HG02759 (cell line): ENCODE measurements around the gene PLCB3.
"Not testable (repeated sequence)": the region's sequence is repeated elsewhere in the genome, so short reads cannot be mapped to it uniquely, and the experiment has no call there.

Source experiments
- ATAC-seq: cut with Tn5 transposase; IDR thresholded peaks from one replicate; pipeline ENCODE4 v1.9.1; 2021; ENCODE audit warnings: mild to moderate bottlenecking, moderate library complexity; ENCODE audit not compliant: unreplicated experiment

Gene PLCB3

GRCh38 chr11:64303109-64304031 is 52.0 kb downstream of the PLCB3 start:
- ATAC-seq: no peak

- no peak for ATAC-seq
Measured at GRCh38 chr11:64304032-64304315, 52.6 kb downstream of the PLCB3 start.

DNA sequence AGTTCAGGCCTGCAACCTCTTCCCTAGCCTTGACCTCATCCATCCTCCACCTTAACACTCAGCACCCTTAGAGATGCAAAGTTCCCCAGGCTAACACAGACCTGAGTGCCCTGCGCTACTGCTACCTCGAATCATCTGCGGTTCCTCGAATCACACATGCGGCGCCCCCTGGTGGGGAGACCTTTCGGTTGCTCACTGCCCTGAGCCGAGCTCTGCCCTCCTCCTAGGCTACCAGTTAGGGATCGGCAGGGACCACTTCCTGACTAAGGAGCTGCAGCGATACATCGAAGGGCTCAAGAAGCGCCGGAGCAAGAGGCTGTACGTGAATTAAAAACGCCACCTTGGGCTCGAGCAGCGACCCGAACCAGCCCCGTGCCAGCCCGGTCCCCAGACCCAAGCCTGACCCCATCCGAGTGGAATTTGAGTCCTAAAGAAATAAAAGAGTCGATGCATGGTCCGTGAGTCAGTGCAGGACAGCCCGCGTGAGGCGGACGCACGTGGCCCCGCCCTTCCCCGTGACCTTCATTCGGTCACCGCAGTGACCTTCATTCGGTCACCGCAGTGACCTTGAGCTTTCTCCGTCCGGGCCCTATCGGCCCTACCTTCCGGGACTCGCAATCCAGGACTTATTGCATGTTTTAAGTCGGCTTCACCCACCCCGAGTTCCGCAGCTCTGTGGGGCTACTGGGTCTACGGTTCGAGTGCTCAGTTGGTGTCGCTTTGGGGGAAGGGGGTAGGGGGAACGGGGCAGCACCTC is 53.2 kb downstream of the PLCB3 start:
- ATAC-seq: peak; percentile 27

GRCh38 chr11:64305075-64305690 is 53.9 kb downstream of the PLCB3 start, which contains the start of gene ESRRA:
ESRRA (plus strand) TSS chr11:64305524; CDS start chr11:64307180, 1,656 bp downstream.
- peak; percentile 75 for ATAC-seq

DNA sequence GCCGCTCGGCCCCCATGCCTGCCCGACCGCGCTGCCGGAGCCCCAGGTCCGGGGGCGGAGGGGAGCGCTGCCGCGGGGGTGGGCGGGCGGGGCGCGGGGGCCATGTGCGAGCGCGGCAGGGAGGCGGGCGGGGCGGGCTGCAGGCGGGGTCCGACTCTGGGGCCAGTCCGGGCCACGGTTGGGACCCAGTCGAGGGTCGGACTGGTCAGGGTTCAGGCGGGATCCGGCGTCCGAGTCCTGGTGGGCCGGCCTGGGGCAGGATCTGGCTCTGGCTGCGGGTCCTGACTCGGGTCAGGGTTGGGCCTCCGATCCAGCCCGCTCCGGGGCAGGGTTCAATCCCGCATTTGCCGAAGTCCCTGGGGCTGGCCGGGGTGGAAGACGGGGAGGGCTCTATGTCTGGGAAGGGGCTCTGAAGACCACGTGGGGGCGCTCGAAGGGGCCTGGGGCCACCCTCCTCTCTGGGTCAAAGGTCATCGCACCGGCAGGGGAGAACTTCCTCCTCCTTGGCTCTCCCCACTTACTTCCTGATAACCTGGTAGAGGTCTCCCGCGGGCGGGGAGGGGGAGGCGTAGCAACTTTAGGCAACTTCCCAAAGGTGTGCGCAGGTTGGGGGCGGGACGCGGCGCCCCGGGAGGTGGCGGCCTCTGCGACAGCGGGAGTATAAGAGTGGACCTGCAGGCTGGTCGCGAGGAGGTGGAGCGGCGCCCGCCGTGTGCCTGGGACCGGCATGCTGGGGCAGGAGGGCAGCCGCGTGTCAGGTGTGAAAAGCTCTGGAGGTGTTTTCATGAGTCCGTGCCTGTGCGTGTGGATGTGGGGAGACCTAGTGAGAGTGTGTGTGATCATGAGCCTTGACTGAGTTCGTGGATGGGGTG is 54.6 kb downstream of the PLCB3 start:
- ATAC-seq: peak; percentile 23

DNA sequence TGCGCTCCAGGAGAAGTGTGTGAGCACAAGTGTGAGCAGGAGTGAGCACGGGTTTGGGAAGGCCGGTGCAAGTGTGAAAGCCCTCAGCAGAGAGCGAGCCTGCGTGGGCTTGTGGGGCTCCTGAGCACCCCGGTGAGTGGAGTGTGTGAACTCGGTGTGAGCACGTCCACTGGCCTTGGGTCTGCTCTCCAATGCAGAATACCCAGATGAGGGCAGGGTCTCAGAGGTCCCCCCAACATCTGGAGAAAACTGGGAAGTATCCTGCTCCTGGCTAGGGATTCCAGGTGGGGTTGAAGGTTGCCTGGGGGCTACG is 55.2 kb downstream of the PLCB3 start:
- no peak for ATAC-seq

DNA sequence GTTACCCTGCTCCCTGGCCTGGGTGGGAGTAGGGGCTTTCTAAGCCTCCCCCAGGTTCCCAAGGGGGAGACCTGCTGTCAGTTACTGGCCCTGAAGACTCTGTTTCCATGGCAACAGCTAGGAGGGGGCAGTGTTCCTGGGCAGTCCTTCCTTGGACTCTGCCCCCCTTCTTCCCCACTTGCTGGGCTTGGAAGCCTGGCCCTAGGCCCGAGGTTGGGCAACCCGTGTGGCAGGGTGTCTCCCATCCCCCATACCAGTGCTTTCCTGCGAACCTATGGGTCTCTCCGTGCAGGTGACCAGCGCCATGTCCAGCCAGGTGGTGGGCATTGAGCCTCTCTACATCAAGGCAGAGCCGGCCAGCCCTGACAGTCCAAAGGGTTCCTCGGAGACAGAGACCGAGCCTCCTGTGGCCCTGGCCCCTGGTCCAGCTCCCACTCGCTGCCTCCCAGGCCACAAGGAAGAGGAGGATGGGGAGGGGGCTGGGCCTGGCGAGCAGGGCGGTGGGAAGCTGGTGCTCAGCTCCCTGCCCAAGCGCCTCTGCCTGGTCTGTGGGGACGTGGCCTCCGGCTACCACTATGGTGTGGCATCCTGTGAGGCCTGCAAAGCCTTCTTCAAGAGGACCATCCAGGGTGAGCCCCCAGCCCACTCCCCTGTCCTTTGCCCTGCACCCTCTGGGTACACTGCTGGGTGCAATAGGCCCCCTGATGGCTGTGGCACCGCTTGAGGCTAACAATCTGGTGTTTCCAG is 55.7 kb downstream of the PLCB3 start:
- ATAC-seq: no peak

DNA sequence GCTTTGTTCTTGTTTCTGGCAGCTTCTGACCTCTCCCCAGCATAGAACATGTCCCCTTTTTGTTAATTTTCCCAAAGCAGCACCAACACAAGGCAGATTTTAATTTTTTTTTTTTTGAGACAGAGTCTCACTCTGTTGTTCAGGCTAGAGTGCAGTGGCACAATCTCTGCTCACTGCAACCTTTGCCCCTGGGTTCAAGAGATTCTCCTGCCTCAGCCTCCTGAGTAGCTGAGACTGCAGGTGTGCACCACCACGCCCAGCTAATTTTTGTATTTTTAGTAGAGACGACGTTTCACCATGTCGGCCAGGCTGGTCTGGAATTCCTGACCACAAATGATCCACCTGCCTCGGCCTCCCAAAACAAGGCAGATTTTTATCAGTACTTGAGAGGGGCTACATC is 56.5 kb downstream of the PLCB3 start:
- ATAC-seq: not testable (repeated sequence)

DNA sequence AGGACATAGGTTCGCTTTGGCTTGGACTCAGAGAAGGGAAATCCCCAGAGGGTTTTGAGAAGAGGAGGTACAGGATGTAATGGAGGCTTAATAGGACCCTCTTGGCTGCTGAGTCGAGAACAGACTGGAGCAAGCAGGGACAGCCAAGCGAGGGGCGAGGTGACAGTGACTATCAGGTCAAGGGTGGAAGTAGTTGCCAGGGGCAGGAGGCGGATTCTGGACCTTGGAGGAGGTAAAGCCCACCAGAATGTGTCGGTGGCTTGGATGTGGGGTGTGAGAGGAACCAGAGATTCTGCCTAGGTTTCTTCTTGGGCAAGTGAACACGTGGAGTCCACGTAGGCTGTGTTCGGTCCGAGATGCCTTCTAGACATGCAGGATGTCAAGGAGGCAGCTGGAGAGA is 61.6 kb downstream of the PLCB3 start:
- no peak for ATAC-seq

DNA sequence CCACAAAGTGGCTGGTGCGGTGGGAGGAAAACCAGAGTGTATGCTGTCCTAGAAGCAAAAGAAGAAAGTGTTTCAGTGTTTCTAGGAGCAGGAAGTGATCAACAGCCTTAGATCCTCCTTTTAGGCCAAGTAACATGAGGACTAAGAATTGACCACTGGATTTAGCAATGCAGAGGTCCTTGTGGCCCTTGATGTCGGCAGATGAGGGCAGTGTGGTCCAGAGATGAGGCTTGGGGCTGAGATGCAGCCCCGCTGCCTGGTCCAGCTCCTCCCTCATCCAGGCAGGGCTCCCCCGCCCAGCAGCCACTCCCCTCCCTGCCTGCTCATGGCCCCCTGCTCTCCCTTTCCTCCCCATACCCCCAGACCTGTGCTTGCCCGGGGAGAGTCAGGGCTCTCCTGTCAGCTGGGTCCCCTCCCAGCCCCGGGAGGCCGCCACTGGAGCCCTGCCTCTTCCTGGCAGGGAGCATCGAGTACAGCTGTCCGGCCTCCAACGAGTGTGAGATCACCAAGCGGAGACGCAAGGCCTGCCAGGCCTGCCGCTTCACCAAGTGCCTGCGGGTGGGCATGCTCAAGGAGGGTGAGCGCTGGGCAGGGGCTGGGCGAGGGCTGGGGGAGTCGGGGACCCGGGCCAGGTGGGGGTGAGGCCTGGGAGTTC is 62.3 kb downstream of the PLCB3 start:
- no peak for ATAC-seq

- ATAC-seq: no peak
Measured at GRCh38 chr11:64314146-64314804, 62.9 kb downstream of the PLCB3 start.

DNA sequence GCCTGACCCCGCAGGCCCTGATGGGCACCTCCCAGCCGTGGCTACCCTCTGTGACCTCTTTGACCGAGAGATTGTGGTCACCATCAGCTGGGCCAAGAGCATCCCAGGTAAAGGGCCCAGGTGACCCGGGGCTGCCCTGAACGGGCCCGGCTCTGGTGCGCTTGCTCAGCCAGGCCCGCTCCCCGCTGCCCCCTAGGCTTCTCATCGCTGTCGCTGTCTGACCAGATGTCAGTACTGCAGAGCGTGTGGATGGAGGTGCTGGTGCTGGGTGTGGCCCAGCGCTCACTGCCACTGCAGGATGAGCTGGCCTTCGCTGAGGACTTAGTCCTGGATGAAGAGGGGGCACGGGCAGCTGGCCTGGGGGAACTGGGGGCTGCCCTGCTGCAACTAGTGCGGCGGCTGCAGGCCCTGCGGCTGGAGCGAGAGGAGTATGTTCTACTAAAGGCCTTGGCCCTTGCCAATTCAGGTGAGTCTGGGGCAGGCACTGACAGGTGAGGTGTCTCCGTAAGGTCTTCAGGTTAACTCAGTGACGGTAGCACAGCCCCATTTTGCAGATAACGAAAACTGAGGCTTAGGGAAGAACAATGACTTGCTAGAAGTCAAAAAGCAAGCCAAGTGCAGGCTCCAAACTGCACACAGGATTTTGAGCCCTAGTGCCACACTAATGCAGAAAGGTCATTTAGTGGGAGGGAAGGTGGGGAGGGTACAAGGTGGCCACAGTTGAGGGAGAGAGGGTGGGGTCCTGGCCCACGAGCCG is 63.7 kb downstream of the PLCB3 start:
- no peak for ATAC-seq

DNA sequence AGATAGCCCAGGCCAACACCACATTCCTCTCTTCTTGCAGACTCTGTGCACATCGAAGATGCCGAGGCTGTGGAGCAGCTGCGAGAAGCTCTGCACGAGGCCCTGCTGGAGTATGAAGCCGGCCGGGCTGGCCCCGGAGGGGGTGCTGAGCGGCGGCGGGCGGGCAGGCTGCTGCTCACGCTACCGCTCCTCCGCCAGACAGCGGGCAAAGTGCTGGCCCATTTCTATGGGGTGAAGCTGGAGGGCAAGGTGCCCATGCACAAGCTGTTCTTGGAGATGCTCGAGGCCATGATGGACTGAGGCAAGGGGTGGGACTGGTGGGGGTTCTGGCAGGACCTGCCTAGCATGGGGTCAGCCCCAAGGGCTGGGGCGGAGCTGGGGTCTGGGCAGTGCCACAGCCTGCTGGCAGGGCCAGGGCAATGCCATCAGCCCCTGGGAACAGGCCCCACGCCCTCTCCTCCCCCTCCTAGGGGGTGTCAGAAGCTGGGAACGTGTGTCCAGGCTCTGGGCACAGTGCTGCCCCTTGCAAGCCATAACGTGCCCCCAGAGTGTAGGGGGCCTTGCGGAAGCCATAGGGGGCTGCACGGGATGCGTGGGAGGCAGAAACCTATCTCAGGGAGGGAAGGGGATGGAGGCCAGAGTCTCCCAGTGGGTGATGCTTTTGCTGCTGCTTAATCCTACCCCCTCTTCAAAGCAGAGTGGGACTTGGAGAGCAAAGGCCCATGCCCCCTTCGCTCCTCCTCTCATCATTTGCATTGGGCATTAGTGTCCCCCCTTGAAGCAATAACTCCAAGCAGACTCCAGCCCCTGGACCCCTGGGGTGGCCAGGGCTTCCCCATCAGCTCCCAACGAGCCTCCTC is 64.6 kb downstream of the PLCB3 start:
- not testable (repeated sequence) for ATAC-seq

DNA sequence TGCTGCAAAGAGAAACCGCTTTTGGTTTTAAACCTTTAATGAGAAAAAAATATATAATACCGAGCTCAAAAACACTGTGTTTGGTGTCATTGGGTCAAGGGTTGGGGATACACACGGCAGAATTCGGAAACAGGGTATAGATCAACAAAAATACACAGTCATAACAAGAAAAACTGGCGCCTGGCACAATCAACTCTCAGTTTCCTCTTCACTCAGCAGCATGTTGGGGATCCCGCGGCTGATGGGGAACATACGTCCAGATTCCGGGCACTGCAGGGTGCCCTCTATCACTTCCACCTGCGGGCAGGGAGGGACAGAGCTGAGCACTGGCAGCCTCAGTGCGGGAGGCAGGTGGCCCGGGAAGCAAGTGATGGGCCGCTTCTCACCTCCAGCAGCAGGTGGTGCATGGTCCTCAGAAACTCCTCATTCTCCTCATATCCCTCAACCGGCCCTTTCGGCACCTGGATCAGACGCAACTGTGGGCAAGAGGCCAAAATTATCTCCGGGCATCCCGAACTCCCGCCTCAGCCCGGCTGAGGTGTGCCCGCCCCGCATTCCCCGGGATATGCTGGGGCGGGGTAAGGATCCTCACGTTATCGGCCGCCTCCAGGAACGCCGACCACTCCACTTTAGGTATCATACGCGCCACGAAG is 65.5 kb downstream of the PLCB3 start:
- ATAC-seq: no peak

DNA sequence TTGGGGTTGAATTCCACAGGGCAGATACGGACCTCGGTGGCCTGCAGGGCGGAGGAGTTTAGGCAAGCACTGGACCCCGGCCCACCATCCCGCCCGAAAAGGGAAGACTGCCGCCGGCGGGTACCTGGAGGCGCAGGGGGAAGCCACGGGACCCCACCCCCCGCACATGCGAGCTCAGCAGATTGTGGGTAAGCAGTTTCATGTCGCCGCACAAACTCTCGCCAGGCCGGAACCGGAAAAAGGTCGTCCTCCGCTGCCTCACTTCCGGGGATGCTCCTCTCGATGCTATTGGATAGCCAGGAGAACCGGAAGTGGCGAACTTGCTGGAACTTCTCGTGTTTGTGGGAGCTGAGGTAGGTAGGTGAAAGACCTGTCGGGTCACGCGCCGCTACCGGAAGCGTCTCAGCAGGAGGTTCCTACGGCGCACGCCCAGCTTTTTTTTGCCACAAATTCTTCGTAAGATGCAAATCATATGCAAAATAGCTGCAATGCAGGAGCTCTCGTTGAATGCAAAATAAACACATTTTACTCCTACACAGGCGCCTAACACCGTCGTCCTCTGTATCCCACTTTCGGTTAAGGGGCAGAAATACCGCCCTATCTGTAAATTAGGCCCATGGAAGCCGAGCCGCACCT is 66.1 kb downstream of the PLCB3 start, which contains the start of gene TRMT112:
TRMT112 (minus strand) TSS at position 235 of the 636 bp plus-strand sequence; CDS start at position 202, 33 bp downstream.
- ATAC-seq: peak; percentile 72
